Endothelial cell of hepatic sinusoid (primary cell): ENCODE results near the gene CYP2E1.
"Not testable (repeated sequence)": the region's sequence is repeated elsewhere in the genome, so short reads cannot be mapped to it uniquely, and the experiment has no call there.

ENCODE experiments used
- in situ Hi-C: cut with HindIII; loops from 2 replicates; pipeline ENCODE4 v1.10.0; 2017; ENCODE audit warnings: low sequenced_read_pairs

The CYP2E1 gene

GRCh38 chr10:133526957-133527588, at the start of gene CYP2E1:
Gene CYP2E1, plus strand, starts transcription at chr10:133527363. Its CDS starts 33 bp downstream, at chr10:133527396.
- in situ Hi-C loops, result no loop called here

DNA sequence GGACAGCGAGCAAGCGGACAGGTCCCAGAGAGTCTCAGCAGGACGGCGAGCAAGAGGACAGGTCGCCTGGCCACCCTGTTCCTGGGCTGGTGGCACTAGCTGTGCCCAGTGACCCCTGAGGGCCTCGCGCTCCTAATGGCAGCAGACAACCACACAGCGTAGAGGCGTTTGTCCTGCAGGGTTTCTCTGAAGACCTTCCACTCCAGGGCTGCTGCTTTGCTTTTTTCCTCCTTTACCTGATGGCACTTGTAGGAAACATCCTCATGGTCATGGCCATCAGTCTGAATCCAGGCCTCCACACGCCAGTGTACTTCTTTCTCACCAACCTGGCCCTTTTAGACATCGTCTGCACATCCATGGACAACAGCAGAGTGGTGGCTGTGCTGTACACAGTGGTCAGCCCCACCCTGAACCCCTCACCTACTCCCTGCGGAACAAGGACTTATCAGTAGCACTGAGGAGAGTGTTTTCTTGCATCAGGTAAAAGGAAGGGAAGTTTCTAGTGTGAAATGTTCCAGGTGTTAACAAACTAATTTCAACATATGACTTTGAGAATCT, 46.0 kb upstream of the CYP2E1 start:
- in situ Hi-C loops, result no loop called here

DNA sequence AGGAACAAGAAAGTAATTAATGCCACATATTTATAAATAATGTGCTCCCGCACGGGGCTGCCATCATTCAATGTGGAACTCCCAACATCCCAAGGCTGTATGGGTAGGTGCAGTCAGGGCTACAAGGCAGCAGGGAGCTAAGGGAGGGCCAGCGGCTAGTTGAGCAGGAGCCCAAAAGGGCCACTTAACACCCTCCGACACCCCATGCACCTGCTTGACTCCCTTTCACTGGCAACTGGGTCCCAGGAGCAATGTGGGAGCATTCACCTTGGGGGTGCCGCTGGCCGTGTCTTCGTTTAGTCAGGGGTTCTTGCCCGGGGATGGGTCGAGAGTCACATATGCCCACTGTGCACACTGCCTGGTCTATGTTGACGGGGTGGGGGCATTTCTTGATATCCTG, 45.5 kb upstream of the CYP2E1 start:
- in situ Hi-C loops, result no loop called here

DNA sequence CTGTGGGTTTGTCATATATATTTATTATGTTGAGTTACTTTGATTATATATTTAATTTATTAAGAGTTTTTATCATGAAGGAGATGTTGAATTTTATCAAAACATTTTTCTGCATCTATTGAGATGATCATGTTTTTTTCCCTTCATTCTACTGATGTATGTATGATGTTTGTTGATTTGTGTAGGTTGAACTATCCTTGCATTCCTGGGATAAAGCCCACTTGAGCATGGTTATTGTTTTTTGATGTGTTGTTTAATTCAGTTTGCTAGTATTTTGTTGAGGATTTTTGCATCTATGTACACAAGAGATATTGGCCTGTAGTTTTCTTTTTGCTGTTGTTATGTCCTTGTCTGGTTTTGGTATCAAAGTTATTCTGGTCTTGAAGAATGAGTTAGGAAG, 42.3 kb upstream of the CYP2E1 start:
- in situ Hi-C loops, result no loop called here

- in situ Hi-C loops, result no loop called here
Measured at GRCh38 chr10:133487085-133487484, 40.1 kb upstream of the CYP2E1 start.

DNA sequence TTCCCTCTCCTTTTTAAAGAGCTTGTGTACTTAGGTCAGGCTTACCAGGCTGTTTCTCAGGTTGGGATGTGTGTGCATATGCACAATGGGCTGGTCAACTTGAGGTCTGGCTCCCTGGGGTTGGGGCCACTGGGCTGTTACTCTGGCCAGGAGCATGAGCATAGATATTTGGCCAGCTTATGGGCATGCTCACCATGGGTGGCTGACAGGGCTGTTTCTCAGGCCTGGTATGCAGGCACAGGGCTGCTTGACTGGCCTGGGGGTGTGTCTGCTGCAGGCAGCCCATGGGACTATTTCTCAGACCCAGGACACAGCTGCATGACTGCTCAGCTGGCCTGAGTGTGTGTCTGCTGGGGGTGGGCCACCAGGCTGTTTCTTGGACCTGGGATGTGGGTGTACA, 38.8 kb upstream of the CYP2E1 start:
- in situ Hi-C loops, result no loop called here

- in situ Hi-C loops, result no loop called here
Measured at GRCh38 chr10:133489816-133490588, 37.2 kb upstream of the CYP2E1 start.

GRCh38 chr10:133493562-133493961, 33.6 kb upstream of the CYP2E1 start:
- in situ Hi-C loops, result not testable (repeated sequence)

DNA sequence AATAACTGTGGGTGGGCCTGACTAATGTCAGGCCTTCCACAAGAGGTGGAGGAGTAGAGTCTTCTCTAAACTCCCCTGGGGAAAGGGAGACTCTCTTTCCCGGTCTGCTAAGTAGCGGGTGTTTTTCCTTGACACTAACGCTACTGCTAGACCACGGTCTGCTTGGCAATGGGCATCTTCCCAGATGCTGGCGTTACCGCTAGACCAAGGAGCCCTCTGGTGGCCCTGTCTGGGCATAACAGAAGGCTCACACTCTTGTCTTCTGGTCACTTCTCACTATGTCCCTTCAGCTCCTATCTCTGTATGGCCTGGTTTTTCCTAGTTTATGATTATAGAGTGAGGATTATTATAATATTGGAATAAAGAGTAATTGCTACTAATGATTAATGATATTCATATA, 29.8 kb upstream of the CYP2E1 start:
- in situ Hi-C loops, result not testable (repeated sequence)

GRCh38 chr10:133499176-133499575, 28.0 kb upstream of the CYP2E1 start:
- in situ Hi-C loops, result not testable (repeated sequence)

- in situ Hi-C loops, result not testable (repeated sequence)
Measured at GRCh38 chr10:133500897-133501296, 26.3 kb upstream of the CYP2E1 start.

GRCh38 chr10:133509700-133510099, 17.5 kb upstream of the CYP2E1 start:
- in situ Hi-C loops, result no loop called here

DNA sequence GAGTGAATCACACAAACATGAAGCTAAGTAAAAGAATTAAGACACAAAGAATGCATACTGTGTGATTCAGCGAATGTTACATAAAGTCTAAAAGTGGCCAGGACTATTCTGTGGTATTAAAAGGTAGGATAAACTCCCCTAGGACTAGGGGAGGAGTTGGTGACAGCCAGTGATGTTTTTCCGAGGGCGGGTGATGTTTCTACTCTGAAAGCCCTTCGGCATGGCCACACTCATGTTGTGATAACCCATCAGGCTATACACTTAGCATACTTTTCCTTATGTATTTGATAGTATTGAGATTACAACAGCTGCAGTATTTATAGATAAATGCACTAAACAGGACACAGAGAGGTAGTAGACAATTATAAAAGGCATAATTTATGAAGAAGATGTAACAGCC, 15.8 kb upstream of the CYP2E1 start:
- in situ Hi-C loops, result no loop called here

GRCh38 chr10:133511907-133512528, 15.1 kb upstream of the CYP2E1 start:
- in situ Hi-C loops, result no loop called here

- in situ Hi-C loops, result no loop called here
Measured at GRCh38 chr10:133515471-133515870, 11.7 kb upstream of the CYP2E1 start.

GRCh38 chr10:133516057-133516456, 11.1 kb upstream of the CYP2E1 start:
- in situ Hi-C loops, result no loop called here

DNA sequence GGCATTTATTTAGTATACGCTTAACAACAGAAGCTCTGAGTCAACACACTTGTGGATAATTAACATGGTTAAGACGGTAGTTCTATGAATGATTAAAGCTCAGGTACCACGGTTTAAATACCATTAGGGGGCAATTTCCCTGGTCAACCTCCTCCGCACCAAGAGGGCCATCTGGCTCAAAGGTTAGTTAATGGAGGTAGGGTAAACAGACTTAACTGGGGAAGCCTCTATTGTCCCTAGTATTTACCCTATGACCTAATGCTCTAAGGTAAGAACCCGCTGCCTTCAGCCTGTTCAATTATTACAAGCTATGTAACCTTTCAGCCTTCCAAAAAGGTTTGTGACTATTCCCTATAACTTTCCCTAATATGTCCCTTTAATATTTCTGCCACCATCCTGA, 8.6 kb upstream of the CYP2E1 start:
- in situ Hi-C loops, result not testable (repeated sequence)

GRCh38 chr10:133520193-133520738, 6.9 kb upstream of the CYP2E1 start:
- in situ Hi-C loops, result no loop called here

DNA sequence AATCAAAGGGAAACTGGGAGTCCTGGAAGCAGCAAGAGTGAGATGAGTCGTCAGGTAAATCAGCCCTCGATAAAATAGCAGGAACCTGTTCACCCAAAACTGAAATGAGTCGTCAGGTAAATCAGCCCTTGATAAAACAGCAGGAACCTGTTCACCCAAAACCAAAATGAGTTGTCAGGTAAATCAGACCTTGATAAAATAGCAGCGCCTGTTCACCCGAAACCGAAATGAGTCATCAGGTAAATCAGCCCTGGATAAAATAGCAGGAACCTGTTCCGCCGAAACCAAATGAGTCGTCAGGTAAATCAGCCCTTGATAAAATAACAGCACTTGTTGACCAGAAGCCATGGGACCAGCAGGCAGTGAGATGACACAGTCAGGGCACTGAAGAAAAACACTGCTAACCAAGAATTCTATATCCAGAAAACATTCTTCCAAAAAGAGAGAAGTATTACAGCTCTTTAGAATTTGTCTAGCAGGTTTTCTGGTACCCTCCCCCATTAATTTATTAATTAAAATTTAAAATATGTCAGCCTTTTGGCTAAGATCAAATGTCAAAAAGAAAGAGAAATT, 3.4 kb upstream of the CYP2E1 start:
- in situ Hi-C loops, result no loop called here

GRCh38 chr10:133525444-133525843, 1.7 kb upstream of the CYP2E1 start:
- in situ Hi-C loops, result no loop called here

- in situ Hi-C loops, result no loop called here
Measured at GRCh38 chr10:133527771-133528271, 658 bp downstream of the CYP2E1 start.
